GM10266 (cell line): ENCODE results near the gene IGF1R.

Experiments
- DNase-seq: peaks from one replicate; pipeline ENCODE4 v3.0.0; 2012; ENCODE audit errors: extremely low spot score
- TF ChIP-seq, protein P1 (sequence below): IDR thresholded peaks from 2 replicates; pipeline ENCODE4 v1.5.1; 2012; ENCODE audit warnings: mild to moderate bottlenecking, low read depth; ENCODE audit not compliant: control insufficient read depth, insufficient read depth; ENCODE audit errors: missing control alignments

IGF1R gene

GRCh38 chr15:98937413-98938104 lies 289.2 kb downstream of the IGF1R start:
- peak; percentile 57 for DNase-seq
- TF ChIP-seq, protein P1, sequence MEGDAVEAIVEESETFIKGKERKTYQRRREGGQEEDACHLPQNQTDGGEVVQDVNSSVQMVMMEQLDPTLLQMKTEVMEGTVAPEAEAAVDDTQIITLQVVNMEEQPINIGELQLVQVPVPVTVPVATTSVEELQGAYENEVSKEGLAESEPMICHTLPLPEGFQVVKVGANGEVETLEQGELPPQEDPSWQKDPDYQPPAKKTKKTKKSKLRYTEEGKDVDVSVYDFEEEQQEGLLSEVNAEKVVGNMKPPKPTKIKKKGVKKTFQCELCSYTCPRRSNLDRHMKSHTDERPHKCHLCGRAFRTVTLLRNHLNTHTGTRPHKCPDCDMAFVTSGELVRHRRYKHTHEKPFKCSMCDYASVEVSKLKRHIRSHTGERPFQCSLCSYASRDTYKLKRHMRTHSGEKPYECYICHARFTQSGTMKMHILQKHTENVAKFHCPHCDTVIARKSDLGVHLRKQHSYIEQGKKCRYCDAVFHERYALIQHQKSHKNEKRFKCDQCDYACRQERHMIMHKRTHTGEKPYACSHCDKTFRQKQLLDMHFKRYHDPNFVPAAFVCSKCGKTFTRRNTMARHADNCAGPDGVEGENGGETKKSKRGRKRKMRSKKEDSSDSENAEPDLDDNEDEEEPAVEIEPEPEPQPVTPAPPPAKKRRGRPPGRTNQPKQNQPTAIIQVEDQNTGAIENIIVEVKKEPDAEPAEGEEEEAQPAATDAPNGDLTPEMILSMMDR = no peak

DNA sequence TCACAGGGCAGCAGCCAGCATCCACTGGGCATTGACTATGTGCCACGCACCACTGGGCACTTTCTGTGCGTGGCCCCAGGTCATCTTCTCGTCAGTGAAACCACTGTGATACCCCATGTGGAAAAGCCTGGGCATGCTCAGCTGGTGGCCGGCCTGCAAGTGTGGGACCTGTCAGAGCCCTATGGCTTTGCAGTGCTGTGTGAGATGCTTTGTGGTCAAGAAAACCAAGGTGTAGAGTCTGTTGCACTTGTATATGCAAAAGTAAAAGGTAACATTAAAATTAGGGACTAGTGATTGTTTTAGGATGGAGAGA lies 289.7 kb downstream of the IGF1R start:
- DNase-seq = no peak
- TF ChIP-seq, protein P1 = no peak

GRCh38 chr15:98938799-98939198 lies 290.5 kb downstream of the IGF1R start:
- no peak for DNase-seq
- TF ChIP-seq, protein P1 = no peak

- no peak for DNase-seq
- TF ChIP-seq, protein P1 = no peak
Measured at GRCh38 chr15:98939311-98940080, 291.2 kb downstream of the IGF1R start.

- TF ChIP-seq, protein P1 = no peak
- DNase-seq = no peak
Measured at GRCh38 chr15:98941595-98942255, 293.4 kb downstream of the IGF1R start.

- no peak for DNase-seq
- TF ChIP-seq, protein P1 = no peak
Measured at GRCh38 chr15:98942431-98942830, 294.1 kb downstream of the IGF1R start.
